CD4-positive, CD25-positive, alpha-beta regulatory T cell (primary cell): Measurements from ENCODE around the gene GLIPR1. TPM values are rescaled to one million over a fixed set of nuclear protein-coding genes. Genes with fewer than 3 reads are reported as not detected.
"Not testable (repeated sequence)": the region's sequence is repeated elsewhere in the genome, so short reads cannot be mapped to it uniquely, and the experiment has no call there.

Source experiments
- ATAC-seq, 2 donors: fragments of 150-1000 bp; cut with Tn5 transposase; one replicate each; pipeline ENCODE4 v1.10.0; 2021; ENCODE audit warnings: low read depth in 2 of 2, moderate number of reproducible peaks in 2 of 2, moderate library complexity in 1 of 2
- DNase-seq, 3 donors: peaks; one replicate each; pipeline versions ENCODE4 v3.0.0 to v3.0.0-alpha.2; 2012 to 2022; ENCODE audit warnings: mixed read lengths in 1 of 3
- H3K27ac ChIP-seq: one replicate; pipeline ENCODE4 v1.7.0; 2013; ENCODE audit warnings: mild to moderate bottlenecking, low read length; ENCODE audit not compliant: insufficient read depth, poor library complexity, severe bottlenecking
- H3K27me3 ChIP-seq: one replicate; pipeline ENCODE4 v1.7.0; 2013; ENCODE audit warnings: low read length; ENCODE audit not compliant: control insufficient read depth, insufficient read depth
- H3K36me3 ChIP-seq: one replicate; pipeline ENCODE4 v1.7.0; 2013; ENCODE audit warnings: mild to moderate bottlenecking, low read length, moderate library complexity; ENCODE audit not compliant: control insufficient read depth, insufficient read depth
- H3K4me1 ChIP-seq: 2 replicates; pipeline ENCODE4 v1.7.0; 2013; ENCODE audit warnings: mild to moderate bottlenecking, low read length; ENCODE audit not compliant: insufficient read depth, control insufficient read depth, poor library complexity, severe bottlenecking
- H3K4me3 ChIP-seq: one replicate; pipeline ENCODE4 v1.7.0; 2013; ENCODE audit warnings: low read depth, mild to moderate bottlenecking, low read length, moderate library complexity
- H3K9me3 ChIP-seq, 2 experiments: 1 replicate in 1 of 2; 2 replicates in 1 of 2; pipeline ENCODE4 v1.7.0; 2013; ENCODE audit warnings: low read length in 2 of 2, mild to moderate bottlenecking in 1 of 2, moderate library complexity in 1 of 2; ENCODE audit not compliant: control insufficient read depth in 2 of 2
- H3K27ac Mint-ChIP-seq, 3 donors: one replicate each; pipeline ENCODE4 v1.8.0; 2020 to 2022; ENCODE audit warnings: mild to moderate bottlenecking in 3 of 3, mixed read lengths in 3 of 3, moderate library complexity in 2 of 3
- H3K27me3 Mint-ChIP-seq: one replicate; pipeline ENCODE4 v1.8.0; 2022; ENCODE audit warnings: mild to moderate bottlenecking, mixed read lengths
- H3K36me3 Mint-ChIP-seq: one replicate; pipeline ENCODE4 v1.8.0; 2020; ENCODE audit warnings: mixed read lengths
- H3K4me1 Mint-ChIP-seq, 4 donors: one replicate each; pipeline ENCODE4 v1.8.0; 2020 to 2022; ENCODE audit warnings: mixed read lengths in 4 of 4, mild to moderate bottlenecking in 1 of 4
- H3K4me3 Mint-ChIP-seq, 4 donors: one replicate each; pipeline ENCODE4 v1.8.0; 2020 to 2022; ENCODE audit warnings: mild to moderate bottlenecking in 4 of 4, mixed read lengths in 4 of 4, moderate library complexity in 3 of 4
- H3K9me3 Mint-ChIP-seq, 7 donors: one replicate each; pipeline ENCODE4 v1.8.0; 2020 to 2022; ENCODE audit warnings: mixed read lengths in 7 of 7, mild to moderate bottlenecking in 3 of 7, moderate library complexity in 2 of 7
- polyA plus RNA-seq, 4 donors: library from polyadenylated mRNA; unstranded; fragments of 300-500 nt; fragmentation: Illumina TruSeq; gene quantifications; one replicate each; pipeline ENCODE4 v1.2.3, GENCODE V29; 2021
- total RNA-seq: library from RNA; stranded (reverse); gene quantifications from one replicate; pipeline ENCODE4 v1.2.3, GENCODE V29; 2022

Gene GLIPR1
- total and polyA plus RNA-seq, 5 donors from 2014 or later = 91.4 to 207 (median 167) TPM

GRCh38 chr12:75522124-75522523, 41.6 kb downstream of the GLIPR1 start:
- not testable (repeated sequence) for H3K9me3 ChIP-seq, ATAC-seq

GRCh38 chr12:75525263-75525662, 44.7 kb downstream of the GLIPR1 start:
- Mint-ChIP-seq H3K4me3 (no peak overlapping the region), H3K4me1 (peaks cover 0 to 5% (median under 1%) of the 10 kb centered on the region in 4 donors), H3K36me3 (no peaks in the 10 kb centered on the region), H3K27me3 (peaks cover 25% of the 10 kb centered on the region), H3K9me3 (peaks cover 0 to 6% (median 1%) of the 10 kb centered on the region in 7 donors), H3K27ac (no peak overlapping the region)
- Histone ChIP-seq H3K4me3 (no peak overlapping the region), H3K9me3 (no peaks in the 10 kb centered on the region), H3K27me3 (peaks cover 7% of the 10 kb centered on the region), H3K27ac (no peak overlapping the region), H3K4me1 (no peaks in the 10 kb centered on the region), H3K36me3 (no peaks in the 10 kb centered on the region)
- DNase-seq (no peak), ATAC-seq (no peak)

More at GRCh38 chr12:75522124-75522523, 41.6 kb downstream of the GLIPR1 start:
- H3K27me3 ChIP-seq, H3K27ac ChIP-seq, H3K4me3 Mint-ChIP-seq, H3K9me3 Mint-ChIP-seq, H3K27ac Mint-ChIP-seq, H3K36me3 ChIP-seq, DNase-seq, H3K4me3 ChIP-seq, H3K36me3 Mint-ChIP-seq, H3K4me1 Mint-ChIP-seq, H3K4me1 ChIP-seq: not testable (repeated sequence)
- peaks cover 26% of the 10 kb centered on the region for H3K27me3 Mint-ChIP-seq

- Mint-ChIP-seq H3K9me3 (peaks cover 0 to 4% (median 0%) of the 10 kb centered on the region in 7 donors), H3K36me3 (no peaks in the 10 kb centered on the region), H3K27ac (no peak overlapping the region), H3K4me1 (peaks cover 0 to 5% (median under 1%) of the 10 kb centered on the region in 4 donors), H3K4me3 (no peak overlapping the region), H3K27me3 (peaks cover 14% of the 10 kb centered on the region)
- Histone ChIP-seq H3K36me3 (no peaks in the 10 kb centered on the region), H3K4me1 (no peaks in the 10 kb centered on the region), H3K27me3 (peaks cover 7% of the 10 kb centered on the region), H3K27ac (no peak overlapping the region), H3K9me3 (no peaks in the 10 kb centered on the region), H3K4me3 (no peak overlapping the region)
- ATAC-seq (peak in 1 of 2 donors; percentile 37), DNase-seq (peak in 2 of 3 donors; percentile 38 to 48)
Measured at GRCh38 chr12:75526655-75527511, 46.3 kb downstream of the GLIPR1 start.

GRCh38 chr12:75528272-75528671, 47.7 kb downstream of the GLIPR1 start:
- no peaks in the 10 kb centered on the region for H3K9me3 ChIP-seq
- H3K27ac ChIP-seq = no peak overlapping the region
- H3K27me3 Mint-ChIP-seq = peaks cover 12% of the 10 kb centered on the region
- no peak overlapping the region for H3K4me3 ChIP-seq
- H3K27me3 ChIP-seq = peaks cover 7% of the 10 kb centered on the region
- no peak overlapping the region for H3K27ac Mint-ChIP-seq
- ATAC-seq (no peak), DNase-seq (no peak)
- peaks cover 0 to 4% (median 0%) of the 10 kb centered on the region in 7 donors for H3K9me3 Mint-ChIP-seq
- peaks cover 0 to 5% (median under 1%) of the 10 kb centered on the region in 4 donors for H3K4me1 Mint-ChIP-seq
- H3K4me1 ChIP-seq = no peaks in the 10 kb centered on the region
- no peak overlapping the region for H3K4me3 Mint-ChIP-seq
- H3K36me3 Mint-ChIP-seq = no peaks in the 10 kb centered on the region
- no peaks in the 10 kb centered on the region for H3K36me3 ChIP-seq

DNA sequence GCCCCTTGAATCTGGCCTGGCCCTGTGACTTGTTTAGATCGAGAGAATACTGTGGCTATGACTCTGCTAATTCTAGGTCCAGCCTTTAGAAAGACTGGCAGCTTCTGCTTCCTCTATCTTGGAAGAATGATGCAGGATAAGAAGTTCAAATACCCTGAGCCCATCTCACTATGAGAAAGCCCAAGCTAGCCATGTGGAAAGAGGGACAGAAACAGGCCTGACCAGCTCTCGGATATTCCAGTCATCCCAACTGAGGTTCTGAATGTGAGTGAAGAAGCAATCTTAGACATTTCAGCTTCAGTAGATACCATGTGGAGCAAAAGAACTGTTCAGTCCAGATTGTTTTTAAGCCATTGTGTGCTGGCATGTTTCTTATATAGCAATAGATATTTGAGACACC, 48.1 kb downstream of the GLIPR1 start:
- Histone ChIP-seq H3K4me3 (no peak overlapping the region), H3K4me1 (no peaks in the 10 kb centered on the region), H3K27ac (no peak overlapping the region), H3K36me3 (no peaks in the 10 kb centered on the region), H3K27me3 (peaks cover 7% of the 10 kb centered on the region), H3K9me3 (no peaks in the 10 kb centered on the region)
- DNase-seq (no peak), ATAC-seq (no peak)
- Mint-ChIP-seq H3K4me3 (no peak overlapping the region), H3K36me3 (no peaks in the 10 kb centered on the region), H3K27me3 (peaks cover 8% of the 10 kb centered on the region), H3K9me3 (peaks cover 0 to 4% (median 0%) of the 10 kb centered on the region in 7 donors), H3K27ac (no peak overlapping the region), H3K4me1 (peaks cover 0 to 5% (median under 1%) of the 10 kb centered on the region in 4 donors)

DNA sequence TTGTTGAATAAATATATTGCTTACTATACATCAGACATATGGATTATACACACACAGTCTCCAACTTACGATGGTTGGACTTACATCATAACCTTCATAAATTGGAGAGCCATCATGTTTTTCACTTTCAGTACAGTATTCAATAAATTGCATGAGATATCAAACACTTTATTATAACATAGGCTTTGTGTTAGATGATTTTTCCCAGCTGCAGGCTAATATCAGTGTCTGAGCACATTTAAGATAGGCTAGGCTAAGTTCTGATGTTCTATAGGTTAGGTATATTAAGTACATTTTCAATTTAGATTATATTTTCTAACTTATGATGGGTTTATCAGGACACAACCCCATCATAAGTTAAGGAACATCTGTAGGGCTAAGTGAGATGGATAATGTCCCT, 48.8 kb downstream of the GLIPR1 start:
- Mint-ChIP-seq H3K4me3 (no peak overlapping the region), H3K27ac (no peak overlapping the region), H3K9me3 (peaks cover 0 to 4% (median 0%) of the 10 kb centered on the region in 7 donors), H3K36me3 (no peaks in the 10 kb centered on the region), H3K4me1 (peaks cover 0 to 5% (median under 1%) of the 10 kb centered on the region in 4 donors), H3K27me3 (peaks cover 6% of the 10 kb centered on the region)
- no peaks in the 10 kb centered on the region for H3K4me1 ChIP-seq
- ATAC-seq = no peak
- no peaks in the 10 kb centered on the region for H3K9me3 ChIP-seq
- no peaks in the 10 kb centered on the region for H3K36me3 ChIP-seq
- H3K4me3 ChIP-seq = no peak overlapping the region
- H3K27ac ChIP-seq = no peak overlapping the region
- DNase-seq = no peak
- H3K27me3 ChIP-seq = peaks cover 7% of the 10 kb centered on the region

- peaks cover 0 to 4% (median 0%) of the 10 kb centered on the region in 7 donors for H3K9me3 Mint-ChIP-seq
- Histone ChIP-seq H3K9me3 (no peaks in the 10 kb centered on the region), H3K36me3 (no peaks in the 10 kb centered on the region), H3K4me3 (no peak overlapping the region), H3K4me1 (no peaks in the 10 kb centered on the region), H3K27me3 (peaks cover 6% of the 10 kb centered on the region), H3K27ac (no peak overlapping the region)
- peaks cover 0 to 5% (median under 1%) of the 10 kb centered on the region in 4 donors for H3K4me1 Mint-ChIP-seq
- H3K4me3 Mint-ChIP-seq = no peak overlapping the region
- H3K27me3 Mint-ChIP-seq = peaks cover 6% of the 10 kb centered on the region
- H3K27ac Mint-ChIP-seq = no peak overlapping the region
- ATAC-seq (no peak), DNase-seq (no peak)
- H3K36me3 Mint-ChIP-seq = no peaks in the 10 kb centered on the region
Measured at GRCh38 chr12:75529826-75530225, 49.3 kb downstream of the GLIPR1 start.

DNA sequence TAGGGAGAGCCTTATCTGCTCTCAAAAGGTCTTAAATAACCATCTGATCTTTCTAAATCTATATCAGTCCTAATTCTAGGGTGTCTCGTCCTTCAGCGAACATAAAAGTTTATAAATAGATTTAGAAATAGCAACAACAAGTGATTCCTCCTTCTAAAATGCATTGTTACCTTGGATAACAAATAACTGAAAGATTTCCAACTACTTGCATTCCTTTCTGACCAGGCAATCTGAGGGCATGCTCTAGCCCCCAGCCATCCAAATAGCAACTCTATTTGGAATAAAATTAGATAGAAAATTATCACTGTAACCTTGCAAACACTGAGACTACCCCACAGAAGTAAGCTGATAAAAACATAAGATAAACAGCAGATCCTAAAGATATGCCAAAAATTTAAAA, 52.7 kb downstream of the GLIPR1 start:
- Histone ChIP-seq H3K36me3 (no peaks in the 10 kb centered on the region), H3K27ac (no peak overlapping the region), H3K4me1 (no peaks in the 10 kb centered on the region), H3K27me3 (peaks cover 2% of the 10 kb centered on the region), H3K9me3 (no peaks in the 10 kb centered on the region), H3K4me3 (no peak overlapping the region)
- Mint-ChIP-seq H3K4me1 (no peaks in the 10 kb centered on the region), H3K36me3 (no peaks in the 10 kb centered on the region), H3K27ac (no peak overlapping the region), H3K9me3 (peaks cover 0 to 4% (median 0%) of the 10 kb centered on the region in 7 donors), H3K27me3 (no peaks in the 10 kb centered on the region), H3K4me3 (no peak overlapping the region)
- ATAC-seq = no peak
- no peak for DNase-seq
